Activated CD8-positive, alpha-beta memory T cell treated with anti-CD3 and anti-CD28 coated beads, Interleukin-2, amount 50 U/mL, for 48 hours (primary cell): Measurements from ENCODE around the gene LIN37.
"Not testable (repeated sequence)": the region's sequence is repeated elsewhere in the genome, so short reads cannot be mapped to it uniquely, and the experiment has no call there.

Experiments
- DNase-seq: peaks from one replicate; pipeline ENCODE4 v3.0.0-alpha.2; 2020

Gene LIN37

DNA sequence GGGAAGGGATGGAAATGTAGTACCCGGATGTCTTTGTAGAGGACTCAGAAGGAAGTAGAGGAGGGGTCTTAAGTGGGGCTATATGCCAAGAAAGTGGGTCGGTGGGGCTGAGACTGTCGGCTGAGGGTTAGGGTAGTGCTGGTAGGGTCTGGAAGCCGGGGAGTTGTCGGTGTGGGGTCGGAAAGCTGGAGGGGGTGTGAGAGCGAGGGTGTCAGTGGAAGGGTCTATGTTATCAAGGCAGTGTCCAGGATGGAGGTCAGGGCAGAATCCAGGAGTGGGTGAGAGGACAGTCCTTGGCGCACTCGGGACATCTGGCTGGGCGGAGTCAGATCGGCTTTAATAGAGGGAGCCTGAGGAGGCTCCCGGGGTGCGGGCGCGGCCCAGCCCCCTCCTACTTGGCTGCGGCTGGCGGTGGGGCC is 6.8 kb downstream of the LIN37 start:
- no peak for DNase-seq

DNA sequence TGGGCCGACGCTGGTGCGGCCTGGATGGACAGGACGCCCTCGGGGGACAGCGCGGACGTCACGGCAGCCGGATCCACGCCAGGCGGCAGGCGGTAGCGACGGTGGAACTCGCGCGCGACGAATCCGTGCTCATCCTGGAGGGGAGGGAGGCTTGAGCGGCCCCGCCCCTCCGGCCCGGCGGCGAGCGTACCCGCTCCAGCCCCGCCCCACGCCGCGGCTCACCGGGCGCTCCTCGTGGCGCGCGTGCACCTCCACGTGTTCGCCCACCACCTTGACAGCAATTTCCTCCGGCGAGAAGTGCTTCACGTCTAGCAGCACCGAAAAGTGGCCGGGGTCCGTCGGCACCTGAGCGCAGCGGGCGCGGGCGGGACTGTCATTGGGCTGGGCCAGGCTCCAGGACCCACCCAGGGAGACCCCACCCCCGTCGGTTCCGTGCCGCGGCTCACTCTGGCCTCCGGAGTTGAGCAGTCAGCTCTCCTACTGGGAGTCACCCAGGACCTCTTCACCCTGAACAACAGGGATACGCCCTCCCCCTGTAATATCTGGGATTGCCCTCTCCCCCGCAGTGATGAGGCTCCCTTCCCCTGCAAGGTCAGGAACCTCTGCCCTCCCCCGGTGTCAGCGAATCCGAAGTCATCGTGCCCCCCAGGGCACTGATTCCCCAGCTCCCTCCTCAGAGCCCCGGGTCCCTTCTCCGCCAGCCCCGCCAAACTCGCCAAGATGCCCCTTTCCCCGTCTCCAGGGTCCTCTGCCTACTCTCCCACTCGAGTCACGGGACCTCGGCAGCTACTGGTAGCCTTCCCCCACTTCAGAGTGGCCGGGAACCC is 7.4 kb downstream of the LIN37 start:
- DNase-seq: peak; percentile 70

DNA sequence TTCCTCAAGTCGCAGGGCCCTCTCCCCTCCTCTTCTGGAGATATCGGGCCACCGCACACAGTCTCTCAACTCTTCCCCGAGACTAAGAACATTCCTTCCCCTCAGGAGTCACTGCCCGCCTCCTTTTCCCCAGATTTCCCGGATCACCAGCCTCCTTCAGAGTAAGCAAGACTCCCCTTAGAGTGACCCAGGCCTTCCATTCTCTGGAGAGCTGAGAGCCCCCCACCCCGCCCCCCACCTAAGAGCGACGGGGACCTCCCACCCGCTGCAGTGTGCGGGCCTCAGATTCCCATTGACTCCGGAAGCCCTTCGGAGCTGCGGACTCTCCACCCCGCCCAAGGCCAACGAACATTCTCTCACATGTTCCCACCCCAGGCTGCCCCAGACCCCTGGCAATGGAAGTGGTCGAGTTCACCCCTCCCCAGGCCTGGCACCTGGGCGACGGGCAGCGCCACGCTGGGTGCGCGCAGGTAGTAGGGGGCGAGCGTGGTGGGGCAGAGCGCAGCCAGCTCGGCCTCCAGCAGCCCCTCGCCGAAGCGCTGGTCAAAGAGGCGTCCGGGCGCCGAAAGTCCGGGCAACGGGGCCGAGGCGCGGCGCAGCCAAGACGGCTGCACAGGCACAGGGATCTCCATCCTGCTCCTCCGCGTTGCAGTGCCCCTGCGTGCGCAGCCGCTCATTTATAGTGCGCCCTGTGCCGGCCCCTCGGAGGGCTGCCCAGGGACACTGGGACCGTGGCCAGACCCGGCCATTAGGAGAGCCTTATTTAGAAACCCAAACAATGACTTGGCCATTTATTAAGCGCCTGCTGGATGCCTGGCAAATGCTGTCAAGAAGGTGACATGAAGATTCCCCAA is 8.2 kb downstream of the LIN37 start, which contains the start of gene HSPB6:
Gene HSPB6 (minus strand): TSS at position 653 of the 854 bp plus-strand sequence. CDS start 21 bp downstream, at position 632.
- no peak for DNase-seq

DNA sequence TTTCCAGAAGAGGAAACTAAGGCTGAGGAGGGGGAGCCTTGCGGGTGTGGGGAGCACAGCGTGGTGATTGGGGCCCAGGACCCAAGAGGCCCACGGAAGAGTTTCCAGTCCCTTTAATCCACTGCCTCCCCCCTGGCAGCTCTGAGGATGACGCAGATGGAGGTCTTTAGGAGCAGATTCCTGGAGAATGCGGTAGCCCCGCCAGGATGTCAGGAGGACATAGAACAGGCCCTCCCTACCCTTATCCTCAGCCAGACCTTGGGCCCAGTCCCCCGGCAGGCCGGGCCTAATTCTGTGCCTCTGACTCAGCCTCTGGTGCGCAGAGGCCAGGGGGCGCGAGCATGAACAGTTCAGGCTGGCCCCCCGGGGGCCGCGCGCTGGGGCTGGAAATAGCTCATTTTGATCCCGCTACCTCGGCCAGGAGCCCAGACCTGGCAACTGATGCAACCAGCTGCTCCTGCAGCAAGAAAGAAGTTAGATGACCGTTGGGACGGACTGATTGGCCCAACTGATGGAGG is 8.9 kb downstream of the LIN37 start:
- peak; percentile 78 for DNase-seq

DNA sequence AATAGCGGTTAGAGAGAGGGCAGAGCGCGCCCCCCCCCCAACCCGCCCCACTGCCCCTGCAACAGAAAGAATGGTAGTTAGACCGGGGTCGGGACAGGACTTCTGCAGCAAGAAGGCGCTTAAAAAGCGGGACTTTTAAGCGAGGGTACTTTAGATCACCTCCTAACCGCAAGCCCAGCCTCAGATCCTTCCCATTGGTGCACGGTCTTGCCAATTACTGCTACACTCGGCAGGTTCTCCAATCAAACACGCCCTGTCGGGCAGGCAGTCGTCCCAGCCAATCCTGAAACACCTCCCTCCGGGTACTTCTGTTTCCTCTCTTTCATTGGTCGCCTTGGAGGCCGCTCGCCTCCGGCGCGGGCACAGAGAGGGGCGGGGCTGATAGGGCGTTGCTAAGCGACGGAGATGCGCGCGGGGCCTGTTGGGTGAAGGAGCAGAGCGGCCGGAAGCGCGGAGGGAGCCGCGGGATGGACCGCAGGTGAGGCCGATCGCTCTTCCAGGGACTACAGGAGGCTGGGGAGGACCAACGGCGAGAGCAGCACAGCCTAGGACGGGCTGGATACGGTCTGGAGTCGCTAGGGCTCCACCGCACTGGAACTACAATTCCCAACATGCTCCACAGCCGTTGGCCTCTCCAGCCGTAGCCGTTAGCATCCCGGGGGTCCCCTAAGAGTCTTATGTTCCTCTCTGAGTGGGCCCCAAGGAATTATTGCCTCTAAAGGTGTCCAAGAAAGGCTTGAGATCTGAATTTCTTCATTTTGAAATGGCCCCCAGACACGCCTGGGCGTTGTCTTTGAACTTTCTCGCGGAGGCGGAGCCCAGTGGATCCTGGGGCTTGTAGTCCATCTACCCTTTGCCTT is 9.6 kb downstream of the LIN37 start, which contains the start of gene PROSER3:
Gene PROSER3 (plus strand): TSS at position 428 of the 860 bp plus-strand sequence. CDS start 40 bp downstream, at position 468.
- peak; percentile 98 for DNase-seq

DNA sequence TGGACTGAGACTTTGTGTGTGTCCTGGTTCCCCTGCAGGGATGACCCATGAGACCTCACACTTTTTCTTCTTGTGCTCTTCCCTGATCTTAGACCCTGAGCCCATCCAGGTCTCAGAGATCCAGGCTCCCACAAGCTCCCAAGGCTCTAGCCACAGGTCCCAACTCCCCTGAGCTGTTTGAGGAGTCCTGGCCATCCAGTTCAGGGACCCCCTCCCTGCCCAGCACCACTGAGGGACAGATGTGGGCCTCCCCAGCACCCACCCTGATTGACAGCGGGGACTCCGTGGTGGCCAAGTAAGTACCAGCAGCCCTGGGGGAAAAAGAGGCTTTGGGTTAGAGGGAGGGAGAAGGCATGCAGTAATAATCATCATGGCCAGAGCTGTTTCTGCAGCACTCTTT is 11.3 kb downstream of the LIN37 start:
- DNase-seq: no peak

DNA sequence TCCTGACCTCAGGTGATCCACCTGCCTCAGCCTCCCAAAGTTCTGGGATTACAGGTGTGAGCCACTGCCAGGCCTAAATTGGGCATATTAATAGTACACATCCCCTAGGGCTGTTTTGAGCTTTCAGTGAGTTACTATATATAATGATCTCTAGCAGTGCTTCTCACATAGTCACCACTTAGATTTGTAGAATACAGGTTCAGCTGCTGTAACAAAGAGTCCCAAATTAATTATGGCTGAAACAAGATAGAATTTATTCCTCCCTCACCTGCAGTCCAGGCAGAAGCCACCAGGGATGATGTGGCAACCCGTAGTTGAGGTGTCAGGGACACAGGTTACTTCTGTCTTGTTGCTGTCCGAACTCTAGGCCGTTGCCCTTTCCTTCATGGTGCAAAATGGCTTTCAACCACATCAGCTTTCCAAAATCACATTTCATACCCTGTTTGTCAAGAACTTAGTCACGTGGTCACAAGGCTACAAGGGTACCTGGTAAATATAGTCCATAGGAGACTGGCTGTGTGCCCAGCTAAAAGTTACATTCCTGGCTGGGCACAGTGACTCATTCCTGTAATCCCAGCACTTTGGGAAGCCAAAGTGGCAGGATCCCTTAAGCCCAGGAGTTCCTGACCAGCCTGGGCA is 12.5 kb downstream of the LIN37 start:
- no peak for DNase-seq

DNA sequence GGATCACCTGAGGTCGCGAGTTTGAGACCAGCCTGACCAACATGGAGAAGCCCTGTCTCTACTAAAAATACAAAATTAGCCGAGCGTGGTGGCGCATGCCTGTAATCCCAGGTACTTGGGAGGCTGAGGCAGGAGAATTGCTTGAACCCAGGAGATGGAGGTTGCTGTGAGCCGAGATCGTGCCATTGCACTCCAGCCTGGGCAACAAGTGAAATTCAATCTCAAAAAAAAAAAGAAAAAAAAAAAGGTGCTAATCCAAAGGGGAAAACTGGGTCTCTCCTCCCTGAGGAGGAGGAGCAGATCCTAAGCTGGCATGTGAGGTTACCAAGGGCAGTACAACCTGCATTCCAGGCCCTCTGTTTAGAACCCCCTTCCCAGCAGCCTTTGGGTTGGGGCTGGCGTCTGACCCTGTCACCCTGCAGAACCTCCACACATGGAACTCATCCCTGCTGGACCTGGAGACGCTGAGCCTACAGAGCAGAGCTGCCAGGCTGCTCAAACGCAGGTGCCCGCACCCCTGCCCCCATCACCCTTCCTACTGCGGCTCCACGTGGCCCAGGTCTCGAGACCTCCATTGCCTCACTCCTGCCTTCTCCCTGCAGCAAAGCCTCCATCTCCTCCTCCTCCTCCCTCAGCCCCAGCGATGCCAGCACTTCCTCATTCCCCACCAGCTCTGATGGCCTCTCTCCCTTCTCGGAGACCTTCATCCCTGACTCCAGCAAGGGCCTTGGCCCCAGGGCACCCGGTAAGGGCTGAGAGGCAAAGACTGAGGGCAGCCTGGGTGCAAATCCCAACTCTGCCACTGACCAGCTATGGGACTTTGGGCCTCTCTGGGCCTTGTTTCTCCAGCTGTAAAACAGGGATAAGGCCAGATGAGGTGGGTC is 16.3 kb downstream of the LIN37 start:
- no peak for DNase-seq

DNA sequence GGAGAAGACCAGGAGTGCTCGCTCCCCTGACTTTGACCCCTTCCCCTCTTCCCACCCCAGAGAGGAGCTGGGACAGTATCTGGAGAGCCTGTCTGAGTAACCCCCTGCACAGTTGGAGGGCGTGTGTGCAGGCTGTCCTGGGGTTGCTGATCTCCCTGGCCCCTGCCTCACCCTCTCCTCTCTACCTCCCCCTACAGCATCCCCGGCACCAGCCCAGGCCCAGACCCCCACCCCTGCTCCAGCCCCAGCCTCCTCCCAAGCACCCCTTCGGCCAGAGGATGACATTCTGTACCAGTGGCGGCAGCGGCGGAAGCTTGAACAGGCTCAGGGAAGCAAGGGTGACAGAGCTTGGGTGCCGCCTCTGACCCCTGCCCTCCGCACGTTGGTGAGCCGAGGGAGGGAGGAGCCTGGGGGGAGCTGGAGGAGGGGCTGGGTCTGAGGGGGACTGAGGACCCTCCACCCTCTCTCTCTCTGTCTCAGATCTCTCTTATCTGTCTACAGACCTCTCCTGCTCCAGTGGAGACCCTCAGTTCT is 18.3 kb downstream of the LIN37 start:
- DNase-seq: no peak

DNA sequence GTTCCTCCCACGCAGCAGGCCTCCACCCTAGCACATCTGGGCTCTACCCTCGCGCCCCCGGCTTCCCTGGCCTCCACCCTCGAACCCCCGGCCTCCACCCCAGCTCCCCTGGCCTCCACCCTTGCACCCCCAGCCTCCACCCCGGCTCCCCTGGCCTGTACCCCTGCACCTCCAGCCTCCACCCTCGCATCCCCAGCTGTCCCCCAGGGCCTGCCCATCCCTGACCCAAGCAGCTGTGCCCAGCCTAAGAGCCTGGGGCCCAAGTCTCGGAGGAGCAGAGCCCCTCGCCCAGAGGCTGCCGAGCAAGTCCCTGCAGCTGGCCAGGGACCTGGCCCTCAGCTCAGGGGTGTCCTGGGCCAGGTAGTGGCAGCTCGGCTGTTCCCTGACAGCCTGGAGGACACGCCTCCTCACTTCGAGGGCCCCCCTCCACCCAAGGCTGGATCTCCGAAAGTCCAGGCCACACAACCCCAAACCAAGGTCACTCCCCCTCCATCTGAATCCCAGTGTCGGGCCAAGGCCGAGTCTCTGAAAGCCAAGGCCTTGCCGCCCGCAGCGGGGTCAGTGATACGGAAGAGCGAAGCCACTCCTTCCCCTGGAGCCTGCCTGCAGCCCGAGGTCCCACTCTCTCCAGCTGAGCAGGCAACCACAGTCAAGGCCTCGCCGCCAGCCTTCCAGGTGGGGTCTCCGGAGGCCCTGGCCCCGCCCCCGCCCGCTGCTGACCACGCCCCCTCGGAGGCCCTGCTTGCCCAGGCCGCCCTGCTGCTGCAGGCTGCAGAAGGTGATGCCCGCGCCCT is 19.1 kb downstream of the LIN37 start:
- no peak for DNase-seq

DNA sequence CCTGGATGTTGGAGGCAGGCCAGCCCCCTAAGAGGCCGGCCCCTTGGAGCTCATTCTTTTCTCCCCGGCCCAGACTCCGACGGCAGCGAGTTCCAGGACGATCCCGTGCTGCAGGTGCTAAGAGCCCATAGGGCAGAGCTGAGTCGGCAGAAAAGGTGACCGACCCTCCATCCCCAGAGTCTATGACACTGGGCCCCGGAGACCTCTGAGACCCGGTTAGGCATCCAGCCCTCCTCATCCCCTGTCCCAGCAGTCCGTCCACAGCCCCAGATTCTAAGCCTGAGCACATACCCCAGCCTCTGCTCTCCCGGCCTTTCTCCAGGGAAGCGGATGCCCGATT is 19.7 kb downstream of the LIN37 start:
- DNase-seq: no peak

DNA sequence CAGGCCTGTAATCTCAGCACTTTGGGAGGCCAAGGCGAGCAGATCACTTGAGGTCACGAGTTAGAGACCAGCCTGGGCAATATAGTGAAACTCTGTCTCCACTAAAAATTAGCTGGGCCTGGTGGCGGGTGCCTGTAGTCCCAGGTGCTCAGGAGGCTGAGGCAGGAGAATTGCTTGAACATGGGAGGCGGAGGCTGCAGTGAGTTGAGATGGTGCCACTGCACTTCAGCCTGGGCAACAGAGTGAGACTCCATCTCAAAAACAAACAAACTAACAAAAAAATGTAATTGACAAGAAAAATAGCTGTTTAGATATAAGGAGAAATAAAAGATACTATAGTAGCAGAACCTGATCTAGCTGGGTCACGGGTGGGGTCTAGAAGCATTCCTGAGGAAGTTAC is 24.0 kb downstream of the LIN37 start:
- not testable (repeated sequence) for DNase-seq

DNA sequence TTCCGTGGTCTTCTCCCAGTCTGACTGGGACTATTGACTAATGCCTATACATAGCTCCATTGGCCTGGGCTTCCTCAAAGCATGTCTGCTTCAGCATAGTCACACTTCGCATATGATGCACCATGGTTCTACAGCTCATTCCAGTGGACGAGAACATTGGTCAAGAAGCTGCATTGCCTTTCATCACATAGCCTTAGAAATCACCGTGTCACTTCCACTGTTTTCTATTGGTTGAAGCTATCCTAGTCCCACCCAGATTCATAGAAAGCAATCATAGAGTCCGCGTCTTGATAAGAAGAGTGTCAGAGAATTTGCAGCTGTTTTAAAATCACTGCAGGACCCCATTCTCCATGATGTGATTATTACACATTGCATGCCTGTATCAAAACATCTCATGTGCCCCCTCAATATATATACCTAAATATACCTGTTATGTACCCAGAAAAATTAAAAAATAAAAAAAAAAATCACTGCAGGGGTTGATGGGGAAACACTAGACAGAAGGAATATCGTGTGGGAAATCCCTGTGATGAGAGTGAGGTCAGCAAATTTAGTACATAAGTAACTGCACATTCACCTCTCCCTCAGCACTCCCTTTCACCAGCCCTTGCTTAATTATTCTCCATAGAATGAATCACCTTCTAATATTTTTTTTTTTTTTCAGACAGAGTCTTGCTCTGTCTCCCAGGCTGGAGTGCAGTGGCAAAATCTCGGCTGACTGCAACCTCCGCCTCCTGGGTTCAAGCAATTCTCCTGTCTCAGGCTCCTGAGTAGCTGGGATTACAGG is 24.8 kb downstream of the LIN37 start:
- no peak for DNase-seq

DNA sequence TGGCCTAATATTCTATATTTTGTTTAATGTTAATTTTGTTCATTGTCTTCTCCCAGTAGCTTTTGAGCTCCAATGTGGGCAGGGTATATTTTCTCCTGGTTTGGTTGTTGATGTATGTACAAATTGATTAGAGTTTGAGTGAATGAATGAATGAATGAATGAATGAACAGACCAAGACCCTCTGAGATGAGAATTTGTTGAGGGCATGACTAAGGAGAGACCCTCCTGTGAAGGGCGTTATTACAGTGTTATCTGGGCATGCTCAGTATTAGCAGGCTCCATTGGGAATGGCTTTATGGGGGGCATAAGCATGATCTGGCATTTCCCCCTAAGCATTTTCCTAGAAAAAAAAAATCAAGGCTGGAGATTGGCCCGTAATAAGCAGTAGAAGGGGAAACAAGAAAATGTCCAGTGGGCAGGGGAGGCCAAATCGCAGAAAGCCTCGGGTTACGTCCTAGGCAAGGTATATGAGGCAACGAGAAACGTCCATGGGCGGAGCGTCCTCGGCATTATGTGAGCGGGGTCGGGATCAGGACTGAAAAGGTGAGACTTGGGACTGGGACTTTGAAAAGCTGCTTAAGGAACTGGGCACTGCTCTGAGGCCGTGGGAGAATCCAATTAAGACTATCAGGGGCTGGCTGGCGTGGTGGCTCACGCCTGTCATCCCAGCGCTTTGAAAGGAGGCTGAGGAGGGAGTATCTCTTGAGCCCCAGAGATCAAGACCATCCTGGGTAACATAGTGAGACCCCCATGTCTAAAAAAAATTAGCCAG is 26.1 kb downstream of the LIN37 start:
- no peak for DNase-seq

DNA sequence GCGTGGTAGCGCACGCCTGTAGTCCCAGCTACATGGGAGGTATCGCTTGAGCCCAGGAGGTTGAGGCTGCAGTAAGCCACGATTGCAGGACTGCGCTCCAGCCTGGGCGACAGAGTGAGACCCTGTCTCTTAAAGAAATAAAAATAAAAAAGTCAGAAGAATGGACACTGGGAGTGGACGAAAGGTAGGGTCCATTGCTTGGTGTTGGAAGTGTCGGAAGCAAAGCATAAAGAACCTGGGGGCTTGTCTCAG is 26.6 kb downstream of the LIN37 start:
- DNase-seq: no peak

DNA sequence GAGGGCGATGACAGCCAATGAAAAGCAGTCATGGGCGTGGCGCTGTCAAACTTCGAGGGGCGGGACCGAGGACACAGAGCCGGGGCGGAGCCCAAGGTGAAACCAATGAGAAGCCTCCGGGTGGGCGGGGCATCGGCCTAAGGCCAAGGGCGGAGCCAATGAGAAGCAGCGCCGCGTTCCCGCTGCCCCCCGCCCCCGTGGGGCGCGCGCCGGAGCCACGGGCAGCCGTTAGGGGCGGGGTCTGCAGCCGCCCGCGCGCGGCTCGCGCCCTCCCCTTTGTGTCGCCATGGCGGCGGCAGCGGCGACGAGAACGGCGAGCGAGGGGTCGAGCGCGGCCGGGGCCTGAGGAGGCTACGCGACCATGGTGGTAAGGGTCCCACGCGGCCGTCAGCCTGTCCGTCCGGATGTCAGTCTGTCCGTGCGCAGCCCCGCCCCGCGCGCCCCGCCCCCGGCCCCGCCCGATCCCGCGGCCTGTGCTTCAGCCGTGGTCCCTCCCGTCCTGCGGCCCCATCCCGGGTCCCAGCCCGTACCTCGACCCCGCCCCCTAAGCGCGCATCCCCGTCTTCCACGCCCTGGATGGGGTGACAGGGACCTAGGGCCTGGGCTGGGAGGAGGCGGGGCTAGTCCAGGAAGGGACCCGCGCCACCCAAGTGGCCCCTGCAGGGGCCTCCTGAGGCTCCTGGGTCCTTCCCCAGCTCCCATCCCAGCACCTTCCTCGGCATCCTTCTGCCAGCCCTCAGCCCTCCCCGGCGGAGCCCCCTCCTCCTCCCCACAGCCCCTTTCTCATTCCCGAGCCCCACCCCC is 27.1 kb downstream of the LIN37 start, which contains the start of gene ARHGAP33:
Gene ARHGAP33 (plus strand): TSS at position 267 of the 804 bp plus-strand sequence. CDS start 95 bp downstream, at position 362.
- peak; percentile 99 for DNase-seq

DNA sequence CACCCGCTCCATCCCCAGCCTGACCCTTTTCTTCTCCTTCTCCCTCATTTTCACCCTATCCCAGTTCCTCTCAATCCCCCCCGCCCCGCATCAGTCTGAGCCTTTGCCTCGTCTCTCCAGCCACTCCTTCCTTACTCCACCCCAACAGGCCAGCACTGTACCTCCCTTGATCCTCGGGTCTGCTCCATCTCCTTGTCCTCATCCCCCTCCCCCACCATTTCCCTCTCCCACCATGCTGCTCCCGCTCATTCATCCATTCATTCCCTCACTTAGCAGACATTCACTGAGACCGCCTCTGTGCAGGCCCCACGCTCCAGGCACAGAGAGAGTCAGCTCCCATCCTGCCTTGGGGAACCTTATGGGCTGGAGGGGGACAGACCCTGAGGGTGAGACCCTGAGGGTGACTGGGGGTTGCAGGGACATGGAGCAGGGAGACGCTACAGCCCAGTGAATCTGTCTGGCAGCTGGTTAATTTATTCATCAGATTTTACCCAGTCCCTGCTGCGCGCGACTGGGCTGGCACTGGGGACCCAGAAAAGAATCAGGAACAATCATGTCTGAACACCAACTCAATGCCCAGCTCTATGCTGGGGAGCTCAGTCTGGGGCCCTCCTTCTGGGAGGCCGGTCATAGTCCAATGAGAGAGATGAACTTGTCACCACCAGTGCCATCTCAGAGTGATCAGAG is 27.9 kb downstream of the LIN37 start:
- DNase-seq: no peak
